Measurements from ENCODE around the gene BRSK1.

The BRSK1 gene

GRCh38 chr19:55266404-55266803 is 17.4 kb upstream of the BRSK1 start:
- no peak overlapping the region for H3K4me3 ChIP-seq (ENCODE audit: low read depth, low read length)
- TF ChIP-seq, protein P1, sequence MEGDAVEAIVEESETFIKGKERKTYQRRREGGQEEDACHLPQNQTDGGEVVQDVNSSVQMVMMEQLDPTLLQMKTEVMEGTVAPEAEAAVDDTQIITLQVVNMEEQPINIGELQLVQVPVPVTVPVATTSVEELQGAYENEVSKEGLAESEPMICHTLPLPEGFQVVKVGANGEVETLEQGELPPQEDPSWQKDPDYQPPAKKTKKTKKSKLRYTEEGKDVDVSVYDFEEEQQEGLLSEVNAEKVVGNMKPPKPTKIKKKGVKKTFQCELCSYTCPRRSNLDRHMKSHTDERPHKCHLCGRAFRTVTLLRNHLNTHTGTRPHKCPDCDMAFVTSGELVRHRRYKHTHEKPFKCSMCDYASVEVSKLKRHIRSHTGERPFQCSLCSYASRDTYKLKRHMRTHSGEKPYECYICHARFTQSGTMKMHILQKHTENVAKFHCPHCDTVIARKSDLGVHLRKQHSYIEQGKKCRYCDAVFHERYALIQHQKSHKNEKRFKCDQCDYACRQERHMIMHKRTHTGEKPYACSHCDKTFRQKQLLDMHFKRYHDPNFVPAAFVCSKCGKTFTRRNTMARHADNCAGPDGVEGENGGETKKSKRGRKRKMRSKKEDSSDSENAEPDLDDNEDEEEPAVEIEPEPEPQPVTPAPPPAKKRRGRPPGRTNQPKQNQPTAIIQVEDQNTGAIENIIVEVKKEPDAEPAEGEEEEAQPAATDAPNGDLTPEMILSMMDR (IDR thresholded peaks at IDR 0.05; ENCODE audit: low read depth, low read length, missing control alignments): no peak
- no peak for DNase-seq (ENCODE audit: low read depth)

DNA sequence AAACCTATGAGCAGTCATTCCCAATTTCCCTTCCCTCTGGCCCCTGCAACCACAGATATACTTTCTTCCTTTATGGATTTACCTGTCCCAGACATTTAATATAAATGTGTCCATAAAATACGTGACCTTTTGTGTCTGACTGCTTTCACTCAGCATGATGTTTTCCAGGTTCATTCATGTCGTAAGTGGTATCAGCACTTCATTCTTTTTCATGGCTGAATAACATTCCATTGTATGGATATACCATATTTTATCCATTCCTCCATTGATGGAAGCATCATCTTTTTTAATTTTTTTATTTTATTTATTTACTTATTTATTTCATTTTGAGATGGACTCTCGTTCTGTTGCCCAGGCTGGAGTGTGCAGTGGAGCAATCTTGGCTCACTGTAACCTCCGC is 17.0 kb upstream of the BRSK1 start:
- no peak for DNase-seq (ENCODE audit: low read depth)
- no peak overlapping the region for H3K4me3 ChIP-seq (ENCODE audit: low read depth, low read length)
- TF ChIP-seq, protein P1 (IDR thresholded peaks at IDR 0.05; ENCODE audit: low read depth, low read length, missing control alignments): no peak

DNA sequence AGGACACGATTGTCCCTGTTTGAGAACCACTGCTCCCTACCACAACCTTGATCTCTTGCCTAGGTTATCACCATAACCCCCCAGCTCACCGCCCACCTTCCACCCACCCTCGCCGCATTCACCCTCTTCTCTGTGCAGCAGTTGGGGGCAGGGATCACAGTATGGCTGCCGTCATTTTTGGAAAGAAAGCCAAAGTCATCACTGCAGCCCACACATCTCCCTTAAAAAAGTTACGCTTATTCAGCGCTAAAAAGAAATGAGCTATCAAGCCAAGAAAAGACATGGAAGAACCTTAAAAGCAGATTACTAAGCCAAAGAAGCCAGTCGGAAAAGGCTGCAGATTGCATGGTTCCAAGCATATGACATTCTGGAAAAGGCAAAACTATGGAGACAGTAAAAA is 14.5 kb upstream of the BRSK1 start:
- no peak overlapping the region for H3K4me3 ChIP-seq (ENCODE audit: low read depth, low read length)
- TF ChIP-seq, protein P1 (IDR thresholded peaks at IDR 0.05; ENCODE audit: low read depth, low read length, missing control alignments): no peak
- no peak for DNase-seq (ENCODE audit: low read depth)

DNA sequence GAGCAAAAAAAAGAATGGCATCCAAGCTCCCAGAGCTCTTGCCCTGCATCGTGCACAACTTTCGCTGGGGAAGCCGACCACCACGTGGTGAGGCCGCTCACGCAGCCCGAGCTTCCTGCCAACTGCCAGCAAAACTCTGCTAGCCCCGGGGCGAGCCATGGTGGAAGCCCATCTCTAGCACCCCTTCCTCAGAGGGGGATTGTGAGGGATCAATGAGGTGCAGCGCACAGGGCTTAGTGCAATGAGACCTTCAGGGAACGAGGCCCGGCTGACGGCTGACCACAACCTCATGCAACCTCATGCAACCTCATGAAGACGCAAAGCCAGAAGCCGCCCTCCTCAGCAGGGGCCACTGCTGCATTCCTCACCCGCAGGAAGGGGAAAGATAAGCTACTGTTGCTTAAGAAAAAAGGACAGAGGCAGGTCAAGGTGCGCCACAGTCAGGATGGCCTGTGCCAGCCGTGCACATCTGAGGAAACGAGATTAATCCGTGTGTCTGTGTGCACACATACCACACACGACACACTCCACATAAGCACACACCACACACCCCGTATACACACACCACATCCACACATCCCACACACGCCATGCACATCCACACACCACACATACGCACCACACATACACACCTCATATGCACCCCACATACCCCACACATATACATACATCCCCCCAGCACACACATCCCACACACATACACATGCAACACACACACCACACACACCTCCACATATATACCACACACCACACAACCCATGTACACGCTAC is 13.4 kb upstream of the BRSK1 start:
- DNase-seq (ENCODE audit: low read depth): no peak

DNA sequence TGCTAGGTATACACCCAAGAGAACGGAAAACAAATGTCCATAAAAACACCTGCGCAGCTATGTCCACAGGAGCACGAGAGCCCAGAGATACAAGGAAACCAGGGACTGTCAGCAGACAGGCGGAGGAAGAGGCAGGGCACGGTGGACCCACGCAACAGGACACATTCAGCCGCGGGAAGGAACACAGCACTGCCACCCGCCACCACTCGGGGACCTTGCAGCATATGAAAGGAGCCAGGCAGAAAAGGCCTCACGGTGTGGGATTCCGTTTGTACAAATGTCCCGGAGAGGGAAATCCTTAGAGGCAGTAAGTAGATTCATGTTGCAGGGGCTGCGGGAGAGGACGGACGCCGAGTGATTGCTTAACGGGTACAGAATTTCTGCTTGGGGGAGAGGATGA is 11.7 kb upstream of the BRSK1 start:
- DNase-seq (ENCODE audit: low read depth): no peak

More for the DNA sequence above, 13.4 kb upstream of the BRSK1 start:
- H3K4me3 ChIP-seq (ENCODE audit: low read depth, low read length): no peak overlapping the region
- TF ChIP-seq, protein P1 (IDR thresholded peaks at IDR 0.05; ENCODE audit: low read depth, low read length, missing control alignments): no peak

GRCh38 chr19:55273978-55274707 is 9.7 kb upstream of the BRSK1 start:
- TF ChIP-seq, protein P1 (IDR thresholded peaks at IDR 0.05; ENCODE audit: low read depth, low read length, missing control alignments): no peak
- no peak overlapping the region for H3K4me3 ChIP-seq (ENCODE audit: low read depth, low read length)
- no peak for DNase-seq (ENCODE audit: low read depth)

More for the DNA sequence above, 11.7 kb upstream of the BRSK1 start:
- H3K4me3 ChIP-seq (ENCODE audit: low read depth, low read length): no peak overlapping the region
- TF ChIP-seq, protein P1 (IDR thresholded peaks at IDR 0.05; ENCODE audit: low read depth, low read length, missing control alignments): no peak

Measured in GM12864 (cell line).